K562 (cell line): ENCODE data around the gene CBX8. TPM values are rescaled to one million over a fixed set of nuclear protein-coding genes. Genes with fewer than 3 reads are reported as not detected.

ENCODE experiments used
- FOXA3 ChIP-seq, 2 experiments: fragments of 450-650 bp in 1 of 2; sonication (generic) in 1 of 2; formaldehyde crosslinking; IDR thresholded peaks in 1 of 2; conservative IDR thresholded peaks in 1 of 2; 2 replicates each; pipeline versions ENCODE4 v1.4.0 to v1.8.0; 2020 to 2022; ENCODE audit warnings: mild to moderate bottlenecking in 2 of 2, missing genetic modification reagents in 1 of 2
- POLR3A ChIP-seq: IDR thresholded peaks from 2 replicates; pipeline ENCODE4 v1.6.1; 2011; ENCODE audit warnings: borderline replicate concordance, mild to moderate bottlenecking, moderate library complexity; ENCODE audit not compliant: insufficient read length, insufficient read depth; ENCODE audit errors: extremely low read depth
- RBM25 ChIP-seq: fragments of 200-400 bp; formaldehyde crosslinking; IDR thresholded peaks from 2 replicates; pipeline ENCODE4 v1.6.1; 2018; ENCODE audit warnings: low read length, low read depth, moderate library complexity; ENCODE audit not compliant: severe bottlenecking
- ZKSCAN8 ChIP-seq: fragments of 200-800 bp; sonication (Bioruptor generic); IDR thresholded peaks from 2 replicates; pipeline ENCODE4 v1.6.1; 2016; ENCODE audit warnings: missing genetic modification characterization, missing compliant biosample characterization
- ZNF644 ChIP-seq: fragments of 200-800 bp; sonication (Bioruptor generic); IDR thresholded peaks from 2 replicates; pipeline ENCODE4 v1.6.1; 2016; ENCODE audit warnings: low read depth, missing genetic modification characterization, missing compliant biosample characterization
- polyA plus RNA-seq, 8 experiments: library from polyadenylated mRNA; depleted of rRNA in 4 of 8; stranded (reverse) in 5 of 8; unstranded in 3 of 8; fragments of >200 nt; fragmentation: Nextera tagmentation in 2 of 8; fragmentation: Illumina TruSeq in 1 of 8; extraction: Ambion mirVana in 2 of 8; extraction: Trizol in 1 of 8; gene quantifications; 2 replicates each; pipeline versions ENCODE4 v1.2.1 to v1.2.3, GENCODE V29; 2011 to 2014; ENCODE audit warnings: inconsistent platforms in 1 of 8, missing spikeins in 1 of 8
- total RNA-seq, 7 experiments: library from RNA; depleted of rRNA in 6 of 7; stranded (reverse); fragments of >200 nt in 6 of 7; fragmentation: Illumina TruSeq in 2 of 7; extraction: Trizol in 2 of 7; gene quantifications; 2 replicates each; pipeline versions ENCODE4 v1.2.1 to v1.2.3, GENCODE V29; 2011 to 2021; ENCODE audit warnings: low replicate concordance in 1 of 7
- TF ChIP-seq, protein P1 (sequence below): fragments of 450-650 bp; IDR thresholded peaks from 2 replicates; pipeline ENCODE4 v1.6.1; 2014; ENCODE audit warnings: low read depth, mild to moderate bottlenecking, moderate library complexity, borderline replicate concordance

Gene CBX8
- total and polyA plus RNA-seq, 9 of the 15 experiments (the other 6 are each of a cell fraction or from before 2014, with no cell fraction given): 0.08 to 11.9 (median 2.6) TPM

GRCh38 chr17:79802039-79802735 lies 5.3 kb upstream of the CBX8 start (continued):
- TF ChIP-seq, protein P1, sequence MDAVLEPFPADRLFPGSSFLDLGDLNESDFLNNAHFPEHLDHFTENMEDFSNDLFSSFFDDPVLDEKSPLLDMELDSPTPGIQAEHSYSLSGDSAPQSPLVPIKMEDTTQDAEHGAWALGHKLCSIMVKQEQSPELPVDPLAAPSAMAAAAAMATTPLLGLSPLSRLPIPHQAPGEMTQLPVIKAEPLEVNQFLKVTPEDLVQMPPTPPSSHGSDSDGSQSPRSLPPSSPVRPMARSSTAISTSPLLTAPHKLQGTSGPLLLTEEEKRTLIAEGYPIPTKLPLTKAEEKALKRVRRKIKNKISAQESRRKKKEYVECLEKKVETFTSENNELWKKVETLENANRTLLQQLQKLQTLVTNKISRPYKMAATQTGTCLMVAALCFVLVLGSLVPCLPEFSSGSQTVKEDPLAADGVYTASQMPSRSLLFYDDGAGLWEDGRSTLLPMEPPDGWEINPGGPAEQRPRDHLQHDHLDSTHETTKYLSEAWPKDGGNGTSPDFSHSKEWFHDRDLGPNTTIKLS: peak; percentile 98
- TF ChIP-seq ZNF644 (0 out of 2 replicates have a peak, but pooled peaks have one; percentile 26), POLR3A (no peak), ZKSCAN8 (CRISPR knock-in tag) (no peak), RBM25 (peak; percentile 69), FOXA3 (CRISPR knock-in tag; conservative IDR thresholded peaks at IDR 0.05 in 1 of 2, IDR thresholded peaks at IDR 0.05 in 1 of 2) (peak in 1 of 2 experiments; percentile 43; a peak in 1 of 4 replicates)
